Fibroblast of lung (primary cell): Measurements from ENCODE around the gene ALG8. TPM values are rescaled to one million over a fixed set of nuclear protein-coding genes. Genes with fewer than 3 reads are reported as not detected.

Source experiments
- DNase-seq, 2 donors: peaks; one replicate each; pipeline versions ENCODE4 v3.0.0 to v3.0.0-alpha.2; 2010; ENCODE audit warnings: low read depth in 2 of 2
- H2AFZ ChIP-seq: 2 replicates; pipeline ENCODE4 v1.5.1; 2012; ENCODE audit warnings: low read length, control low read depth, inconsistent platforms
- H3K27ac ChIP-seq: 2 replicates; pipeline ENCODE4 v1.5.1; 2011; ENCODE audit warnings: low read length, control low read depth; ENCODE audit not compliant: insufficient read depth
- H3K27me3 ChIP-seq: 2 replicates; pipeline ENCODE4 v1.5.1; 2011; ENCODE audit warnings: mild to moderate bottlenecking, low read length; ENCODE audit not compliant: control insufficient read depth, insufficient read depth
- H3K36me3 ChIP-seq: 2 replicates; pipeline ENCODE4 v1.5.1; 2011; ENCODE audit warnings: low read length; ENCODE audit not compliant: control insufficient read depth, insufficient read depth
- H3K4me1 ChIP-seq: 2 replicates; pipeline ENCODE4 v1.5.1; 2011; ENCODE audit warnings: low read length; ENCODE audit not compliant: control insufficient read depth, insufficient read depth; ENCODE audit errors: extremely low read depth
- H3K4me2 ChIP-seq: 2 replicates; pipeline ENCODE4 v1.5.1; 2011; ENCODE audit warnings: low read length, control low read depth; ENCODE audit not compliant: insufficient read depth; ENCODE audit errors: extremely low read depth
- H3K4me3 ChIP-seq, 4 experiments: fragments of 200-600 bp in 1 of 4; sonication (generic) in 1 of 4; replicated peaks in 1 of 4; 2 replicates each; pipeline ENCODE4 v1.5.1; 2011 to 2016; ENCODE audit warnings: low read length in 4 of 4, low read depth in 3 of 4, mild to moderate bottlenecking in 3 of 4, control low read depth in 2 of 4, inconsistent platforms in 1 of 4, mixed read lengths in 1 of 4; ENCODE audit not compliant: insufficient read depth in 1 of 4; ENCODE audit errors: control extremely low read depth in 1 of 4
- H3K79me2 ChIP-seq: 2 replicates; pipeline ENCODE4 v1.5.1; 2012; ENCODE audit warnings: mild to moderate bottlenecking, low read length, inconsistent platforms; ENCODE audit not compliant: control insufficient read depth, insufficient read depth
- H3K9ac ChIP-seq: 2 replicates; pipeline ENCODE4 v1.5.1; 2011; ENCODE audit warnings: mild to moderate bottlenecking, low read length, control low read depth; ENCODE audit not compliant: insufficient read depth
- H3K9me3 ChIP-seq: 2 replicates; pipeline ENCODE4 v1.5.1; 2012; ENCODE audit warnings: low read depth, low read length; ENCODE audit not compliant: control insufficient read depth, insufficient read depth
- H4K20me1 ChIP-seq: 2 replicates; pipeline ENCODE4 v1.5.1; 2011; ENCODE audit warnings: low read length; ENCODE audit not compliant: control insufficient read depth, insufficient read depth; ENCODE audit errors: extremely low read depth
- EZH2 ChIP-seq: IDR thresholded peaks from 2 replicates; pipeline ENCODE4 v1.5.1; 2012; ENCODE audit warnings: low read length, control low read depth, mild to moderate bottlenecking; ENCODE audit errors: missing control alignments
- polyA plus RNA-seq, 2 donors: library from polyadenylated mRNA; depleted of rRNA in 1 of 2; stranded (reverse) in 1 of 2; unstranded in 1 of 2; fragments of >200 nt; gene quantifications; 2 replicates each; pipeline ENCODE4 v1.2.1, GENCODE V29; 2011 to 2012; ENCODE audit warnings: missing spikeins in 1 of 2
- total RNA-seq: library from RNA; depleted of rRNA; stranded (reverse); fragments of >200 nt; gene quantifications from 2 replicates; pipeline ENCODE4 v1.2.1, GENCODE V29; 2014
- TF ChIP-seq, protein P1 (sequence below), 2 donors: IDR thresholded peaks in 1 of 2; conservative IDR thresholded peaks in 1 of 2; 1 replicate in 1 of 2; 2 replicates in 1 of 2; pipeline ENCODE4 v1.5.1; 2011 to 2012; ENCODE audit warnings: low read length in 2 of 2, control low read depth in 1 of 2, inconsistent platforms in 1 of 2, low read depth in 1 of 2, mild to moderate bottlenecking in 1 of 2

ALG8 gene
- total and polyA plus RNA-seq, 2 donors (not counting 1 experiment from before 2014, with no cell fraction given), result 33.7 to 49.6 TPM

DNA sequence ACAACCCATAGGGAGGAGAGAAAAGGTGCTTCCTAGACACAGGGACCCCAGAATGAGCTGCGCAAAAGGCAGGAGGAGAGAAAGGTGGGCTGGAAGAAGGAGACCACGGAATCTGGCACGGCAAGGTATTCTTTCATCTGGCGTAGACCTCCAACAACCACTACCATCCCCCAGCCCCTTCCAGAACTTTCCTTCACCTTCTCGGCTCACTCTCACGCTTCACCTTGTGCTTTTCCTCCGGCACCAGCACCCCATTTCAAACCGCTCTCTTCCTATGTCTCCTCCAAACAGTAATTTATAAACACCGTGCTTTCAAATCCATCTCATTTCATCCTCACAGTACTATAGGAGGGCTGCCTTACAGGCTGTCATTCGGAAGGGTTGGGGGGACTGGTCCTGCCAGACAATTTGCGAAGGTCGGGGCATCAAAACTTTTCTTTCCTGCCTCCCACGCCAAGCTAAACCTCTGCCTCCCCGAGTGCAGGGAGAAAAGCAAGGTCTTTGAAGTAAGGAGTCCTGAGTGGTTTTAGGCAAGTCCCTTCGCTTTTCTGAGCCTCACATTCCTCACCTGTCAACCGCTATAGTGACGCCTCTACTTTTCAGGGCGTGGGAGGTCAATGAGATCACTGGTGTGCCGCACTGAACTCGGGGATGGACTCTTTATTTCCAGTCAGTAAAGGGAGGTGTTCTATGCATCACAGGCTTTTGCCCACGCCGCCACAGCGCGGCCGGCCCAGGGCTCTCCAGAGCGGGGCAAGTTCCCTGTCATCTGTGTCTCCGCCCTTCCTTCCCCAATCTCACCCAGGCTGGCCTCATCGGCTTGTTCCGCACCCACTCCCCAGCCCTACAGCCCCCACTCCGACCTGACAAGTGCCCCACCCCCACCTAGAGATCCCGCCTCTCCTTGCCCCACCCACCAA is 48.2 kb upstream of the ALG8 start:
- Histone ChIP-seq H3K9me3 (no peaks in the 10 kb centered on the region), H3K4me2 (peak overlapping the region; percentile 88), H3K9ac (peak overlapping the region; percentile 68), H3K79me2 (peaks cover 41% of the 10 kb centered on the region), H3K27me3 (no peaks in the 10 kb centered on the region), H3K4me1 (peaks cover 10% of the 10 kb centered on the region), H3K27ac (peak overlapping the region; percentile 53), H4K20me1 (no peaks in the 10 kb centered on the region), H3K36me3 (no peaks in the 10 kb centered on the region), H3K4me3 (peak overlapping the region; percentile 83 to 88 (median 84)), H2AFZ (no peak overlapping the region)
- no peak for DNase-seq
- no peak for TF ChIP-seq EZH2
- TF ChIP-seq, protein P1, sequence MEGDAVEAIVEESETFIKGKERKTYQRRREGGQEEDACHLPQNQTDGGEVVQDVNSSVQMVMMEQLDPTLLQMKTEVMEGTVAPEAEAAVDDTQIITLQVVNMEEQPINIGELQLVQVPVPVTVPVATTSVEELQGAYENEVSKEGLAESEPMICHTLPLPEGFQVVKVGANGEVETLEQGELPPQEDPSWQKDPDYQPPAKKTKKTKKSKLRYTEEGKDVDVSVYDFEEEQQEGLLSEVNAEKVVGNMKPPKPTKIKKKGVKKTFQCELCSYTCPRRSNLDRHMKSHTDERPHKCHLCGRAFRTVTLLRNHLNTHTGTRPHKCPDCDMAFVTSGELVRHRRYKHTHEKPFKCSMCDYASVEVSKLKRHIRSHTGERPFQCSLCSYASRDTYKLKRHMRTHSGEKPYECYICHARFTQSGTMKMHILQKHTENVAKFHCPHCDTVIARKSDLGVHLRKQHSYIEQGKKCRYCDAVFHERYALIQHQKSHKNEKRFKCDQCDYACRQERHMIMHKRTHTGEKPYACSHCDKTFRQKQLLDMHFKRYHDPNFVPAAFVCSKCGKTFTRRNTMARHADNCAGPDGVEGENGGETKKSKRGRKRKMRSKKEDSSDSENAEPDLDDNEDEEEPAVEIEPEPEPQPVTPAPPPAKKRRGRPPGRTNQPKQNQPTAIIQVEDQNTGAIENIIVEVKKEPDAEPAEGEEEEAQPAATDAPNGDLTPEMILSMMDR (conservative IDR thresholded peaks at IDR 0.05 in 1 of 2, IDR thresholded peaks at IDR 0.05 in 1 of 2; ENCODE audit: low read depth in 1 of 2, low read length in 2 of 2), result no peak

DNA sequence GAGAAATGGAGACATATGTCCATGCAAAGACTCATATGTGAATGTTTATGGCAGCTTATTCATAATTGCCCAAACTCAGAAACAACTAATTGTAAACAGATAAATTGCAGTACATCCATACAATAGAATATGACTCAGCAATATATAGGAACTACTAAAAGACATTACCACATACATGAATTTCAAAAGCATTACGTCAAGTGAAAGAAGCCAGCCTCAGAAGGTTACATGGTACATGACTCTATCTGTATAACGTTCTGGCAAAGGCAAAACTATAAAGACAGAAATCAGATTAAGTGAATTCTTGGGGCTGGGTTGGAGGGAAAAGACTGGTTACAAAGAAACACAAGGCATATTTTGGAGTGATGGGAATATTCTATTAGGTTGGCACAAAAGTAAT is 41.8 kb upstream of the ALG8 start:
- H3K79me2 ChIP-seq, result peaks cover 6% of the 10 kb centered on the region
- H3K4me2 ChIP-seq, result no peak overlapping the region
- peaks cover 2% of the 10 kb centered on the region for H3K4me1 ChIP-seq
- H3K27ac ChIP-seq, result no peak overlapping the region
- no peaks in the 10 kb centered on the region for H3K9me3 ChIP-seq
- peak in 1 of 2 donors; percentile 89 for DNase-seq
- H3K27me3 ChIP-seq, result no peaks in the 10 kb centered on the region
- H3K36me3 ChIP-seq, result no peaks in the 10 kb centered on the region
- no peak overlapping the region for H3K9ac ChIP-seq
- H4K20me1 ChIP-seq, result no peaks in the 10 kb centered on the region
- H3K4me3 ChIP-seq, result no peak overlapping the region
- no peak overlapping the region for H2AFZ ChIP-seq
- TF ChIP-seq, protein P1 (conservative IDR thresholded peaks at IDR 0.05 in 1 of 2, IDR thresholded peaks at IDR 0.05 in 1 of 2; ENCODE audit: low read depth in 1 of 2, low read length in 2 of 2), result no peak
- TF ChIP-seq EZH2, result no peak

DNA sequence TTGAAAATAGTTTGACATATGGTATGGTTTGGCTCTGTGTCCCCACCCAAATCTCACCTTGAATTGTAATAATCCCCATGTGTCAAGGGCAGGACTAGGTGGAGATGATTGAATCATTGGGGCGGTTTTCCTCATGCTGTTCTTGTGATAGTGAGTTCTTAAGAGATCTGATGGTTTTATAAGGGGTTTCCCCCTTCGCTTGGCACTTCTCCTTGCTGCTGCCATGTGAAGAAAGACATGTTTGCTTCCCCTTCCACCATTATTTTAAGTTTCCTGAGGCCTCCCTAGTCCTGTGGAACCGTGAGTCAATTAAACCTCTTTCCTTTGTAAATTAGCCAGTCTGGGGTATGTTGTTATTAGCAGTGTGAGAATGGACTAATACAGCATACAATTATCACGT is 41.3 kb upstream of the ALG8 start:
- Histone ChIP-seq H3K9me3 (no peaks in the 10 kb centered on the region), H3K36me3 (no peaks in the 10 kb centered on the region), H3K4me2 (no peak overlapping the region), H3K9ac (no peak overlapping the region), H3K79me2 (peaks cover 6% of the 10 kb centered on the region), H2AFZ (no peak overlapping the region), H3K27ac (no peak overlapping the region), H3K4me3 (no peak overlapping the region), H4K20me1 (no peaks in the 10 kb centered on the region), H3K27me3 (no peaks in the 10 kb centered on the region), H3K4me1 (peaks cover 2% of the 10 kb centered on the region)
- no peak for TF ChIP-seq EZH2
- TF ChIP-seq, protein P1 (conservative IDR thresholded peaks at IDR 0.05 in 1 of 2, IDR thresholded peaks at IDR 0.05 in 1 of 2; ENCODE audit: low read depth in 1 of 2, low read length in 2 of 2), result no peak
- no peak for DNase-seq
